Measurements from ENCODE around the gene MICU2.
"Not testable (repeated sequence)": the region's sequence is repeated elsewhere in the genome, so short reads cannot be mapped to it uniquely, and the experiment has no call there.

The MICU2 gene

GRCh38 chr13:21590665-21591456 lies 13.1 kb downstream of the MICU2 start:
- DNase-seq = not testable (repeated sequence)

DNA sequence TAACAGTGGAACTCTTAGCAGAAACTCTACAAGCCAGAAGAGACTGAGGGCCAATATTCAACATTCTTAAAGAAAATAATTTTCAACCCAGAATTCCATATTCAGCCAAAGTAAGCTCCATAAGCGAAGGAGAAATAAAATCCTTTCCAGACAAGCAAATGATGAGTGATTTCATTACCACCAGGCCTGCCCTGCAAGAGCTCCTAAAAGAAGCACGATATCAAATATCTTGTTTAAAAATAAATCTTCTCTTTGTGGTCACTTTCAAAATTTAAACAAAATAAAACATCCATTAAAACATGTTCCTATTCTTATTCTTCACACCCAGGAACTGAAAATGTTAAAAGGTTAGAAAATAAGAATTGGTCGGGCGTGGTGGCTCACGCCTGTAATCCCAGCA lies 13.7 kb downstream of the MICU2 start:
- DNase-seq = no peak

GRCh38 chr13:21589510-21589909 lies 14.5 kb downstream of the MICU2 start:
- not testable (repeated sequence) for DNase-seq

- DNase-seq = not testable (repeated sequence)
Observed at GRCh38 chr13:21588411-21588810, 15.6 kb downstream of the MICU2 start.

DNA sequence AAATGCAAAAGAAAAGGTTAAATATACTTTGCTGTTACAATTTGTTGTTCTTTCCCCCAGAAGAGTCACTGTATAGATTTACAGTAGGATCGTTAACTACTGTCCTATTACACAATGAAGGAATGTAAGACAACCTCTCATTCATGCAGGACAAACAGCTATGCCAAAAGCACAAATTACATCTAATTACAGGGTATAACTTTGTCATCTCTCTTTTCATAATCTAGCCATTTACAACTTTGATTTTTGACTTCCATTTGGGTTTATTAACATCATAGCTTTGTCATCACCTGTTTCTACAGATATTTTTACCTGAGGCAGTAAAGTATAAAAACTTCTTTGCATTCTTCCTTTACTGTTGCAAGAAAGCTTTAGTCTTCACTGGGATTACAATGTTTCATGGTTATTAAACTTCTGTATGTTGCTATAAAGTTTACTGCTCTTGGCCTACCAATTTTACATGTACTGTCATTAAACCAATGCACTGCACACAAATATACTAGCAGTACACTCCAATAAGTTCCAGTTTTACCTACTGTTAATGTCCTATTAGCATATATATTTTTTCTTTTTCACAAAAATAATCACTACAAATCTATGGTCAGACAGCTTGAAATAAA lies 18.9 kb downstream of the MICU2 start:
- no peak for DNase-seq

DNA sequence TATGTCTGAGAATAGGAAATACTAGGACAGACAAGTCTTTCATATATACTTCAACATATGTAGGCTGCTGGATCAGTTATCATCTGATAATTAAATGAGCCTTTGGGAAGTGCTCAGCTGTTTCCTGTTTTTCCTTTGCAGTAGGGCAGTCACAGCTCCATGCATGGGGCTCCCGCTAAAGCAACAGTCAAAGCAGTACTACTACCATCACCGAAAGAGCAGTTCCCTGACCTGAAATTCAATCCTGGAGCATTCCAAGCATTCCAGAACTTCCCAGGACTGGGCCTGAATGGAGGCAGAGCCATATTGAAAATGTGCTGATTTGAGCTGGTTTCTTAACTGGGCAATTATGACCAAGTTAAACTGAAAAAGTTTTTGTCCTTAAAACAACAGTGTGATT lies 20.5 kb downstream of the MICU2 start:
- DNase-seq = no peak

- DNase-seq = peak; percentile 48
Observed at GRCh38 chr13:21580736-21581135, 23.2 kb downstream of the MICU2 start.

- DNase-seq = no peak
Observed at GRCh38 chr13:21579754-21580316, 24.1 kb downstream of the MICU2 start.

- DNase-seq = no peak
Observed at GRCh38 chr13:21578748-21579147, 25.2 kb downstream of the MICU2 start.

DNA sequence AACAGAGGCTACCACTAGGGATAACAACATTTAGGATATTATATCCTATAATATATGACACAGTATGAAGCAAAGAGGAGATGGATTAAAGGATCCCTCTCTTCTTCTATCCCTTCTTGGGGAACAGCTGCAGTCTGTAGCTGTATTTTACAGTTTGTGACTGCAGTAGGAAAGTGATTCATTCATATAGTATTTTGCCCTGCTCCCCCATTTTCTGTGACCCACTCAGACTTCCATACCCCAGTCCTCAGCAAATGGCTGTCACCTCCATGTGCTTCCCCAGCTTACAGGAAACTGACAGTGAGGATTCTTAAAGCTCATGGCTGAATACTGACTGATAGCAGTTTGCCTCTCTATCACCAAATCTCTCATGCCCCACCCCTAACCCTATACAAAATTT lies 27.5 kb downstream of the MICU2 start:
- DNase-seq = no peak

DNA sequence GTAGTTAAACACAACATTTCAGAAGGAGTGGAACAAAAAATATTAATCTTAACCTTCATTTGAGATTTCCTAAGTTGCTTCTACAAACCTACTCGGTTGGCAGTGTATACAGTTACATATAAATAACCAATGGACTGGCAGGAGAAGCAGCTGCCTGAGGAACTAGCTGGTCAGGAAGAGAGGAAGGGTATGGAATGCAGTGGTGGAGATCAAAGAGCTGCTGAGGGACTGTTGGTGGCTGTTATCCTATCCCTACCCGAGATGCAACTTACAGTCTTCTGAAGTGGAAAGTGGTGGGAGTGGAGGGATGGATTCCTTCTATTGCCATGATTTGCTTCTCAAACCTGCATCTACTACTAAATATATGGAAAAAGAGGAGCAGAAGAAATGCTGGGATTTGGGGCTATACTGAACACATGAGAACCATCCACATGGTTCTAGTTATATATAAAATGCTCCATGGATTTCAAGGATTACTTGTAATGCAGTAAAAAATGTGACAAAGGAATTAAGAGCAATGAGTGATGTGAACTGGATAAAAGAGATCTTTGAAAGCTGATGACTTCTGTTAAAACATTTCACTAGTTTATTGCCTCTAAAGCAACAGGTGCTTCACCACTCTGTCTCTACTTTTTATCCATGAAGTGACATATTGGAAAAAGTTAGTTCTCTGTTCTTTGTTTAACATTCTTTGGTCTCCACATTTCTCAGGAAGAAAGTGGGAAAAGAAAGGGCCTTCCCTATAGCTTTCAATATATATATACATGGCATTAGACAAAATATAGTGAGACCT lies 29.9 kb downstream of the MICU2 start:
- DNase-seq = no peak

DNA sequence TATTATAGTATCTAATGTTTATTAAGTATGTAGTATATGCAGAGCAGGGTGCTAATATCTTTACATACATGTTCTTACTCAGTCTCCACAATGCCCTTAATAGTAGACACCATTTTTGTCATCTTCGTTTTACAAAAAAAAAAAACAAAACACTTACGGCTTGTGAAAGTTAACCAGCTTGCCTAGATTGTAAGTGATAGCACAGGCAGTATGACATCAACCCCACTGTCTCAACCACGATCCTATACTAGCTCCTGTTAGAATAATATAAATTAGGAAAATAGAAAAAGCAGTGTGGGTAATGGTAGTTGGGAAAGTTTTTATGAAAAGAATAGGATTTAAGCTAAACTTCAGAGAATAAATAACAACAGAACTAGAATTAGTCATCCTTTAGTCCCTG lies 34.3 kb downstream of the MICU2 start:
- DNase-seq = no peak

GRCh38 chr13:21568854-21569253 lies 35.1 kb downstream of the MICU2 start:
- DNase-seq = no peak

DNA sequence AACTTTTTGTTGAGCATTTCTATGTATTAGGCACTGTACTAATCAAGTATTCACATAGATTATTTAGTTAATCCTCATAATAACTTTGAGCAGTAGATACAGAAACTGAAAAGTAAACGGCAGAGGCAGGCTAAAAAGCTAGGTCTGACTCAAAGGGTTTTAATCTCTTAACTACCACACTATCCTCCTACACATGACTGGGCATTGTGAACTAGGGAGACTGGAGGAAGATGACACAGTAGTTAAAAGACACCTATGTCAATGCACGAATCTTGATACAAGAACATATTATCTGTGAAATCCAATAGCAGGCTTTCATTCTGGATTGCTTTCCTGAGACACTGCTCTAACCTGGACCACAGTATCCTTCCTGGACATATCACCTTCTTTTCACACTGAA lies 36.3 kb downstream of the MICU2 start:
- no peak for DNase-seq

DNA sequence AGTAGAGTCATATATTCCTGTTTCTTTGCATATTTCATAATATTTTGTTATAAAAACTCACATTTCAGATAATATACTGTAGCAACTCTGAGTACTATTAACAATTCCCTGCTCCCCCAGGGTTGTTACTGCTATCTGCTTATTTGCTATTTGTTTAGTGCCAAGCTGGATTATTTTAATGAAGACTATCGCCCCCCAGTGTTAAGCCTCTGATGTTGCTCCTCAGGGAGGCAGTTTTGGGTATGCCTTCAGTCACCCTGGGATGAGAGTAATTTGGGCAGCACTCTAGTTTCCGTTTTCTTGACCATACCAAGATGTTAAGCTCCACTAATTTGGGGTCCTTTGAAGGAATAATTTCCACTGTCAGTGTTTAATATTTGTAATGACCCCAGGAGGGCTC lies 46.0 kb downstream of the MICU2 start:
- DNase-seq = peak; percentile 71

DNA sequence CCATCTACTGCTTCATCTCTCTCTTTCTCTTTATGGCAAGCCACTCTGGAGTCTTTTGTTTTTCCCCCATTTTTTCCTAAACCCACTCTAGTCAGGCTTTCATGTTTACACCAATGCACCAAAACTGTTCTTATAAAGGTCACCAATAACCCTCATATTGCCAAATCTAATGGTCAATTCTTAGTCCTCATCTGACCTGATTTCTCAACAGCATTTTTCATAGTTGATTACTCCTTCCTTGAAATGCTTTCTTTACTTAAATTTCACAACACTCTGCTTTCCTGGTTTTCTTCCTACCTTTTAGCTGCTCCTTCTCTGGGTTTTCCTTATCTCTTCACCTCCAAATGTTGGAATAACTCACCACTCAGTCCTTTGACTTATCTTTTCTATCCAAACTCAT lies 47.9 kb downstream of the MICU2 start:
- DNase-seq = no peak

- not testable (repeated sequence) for DNase-seq
Observed at GRCh38 chr13:21553261-21553660, 50.7 kb downstream of the MICU2 start.

DNA sequence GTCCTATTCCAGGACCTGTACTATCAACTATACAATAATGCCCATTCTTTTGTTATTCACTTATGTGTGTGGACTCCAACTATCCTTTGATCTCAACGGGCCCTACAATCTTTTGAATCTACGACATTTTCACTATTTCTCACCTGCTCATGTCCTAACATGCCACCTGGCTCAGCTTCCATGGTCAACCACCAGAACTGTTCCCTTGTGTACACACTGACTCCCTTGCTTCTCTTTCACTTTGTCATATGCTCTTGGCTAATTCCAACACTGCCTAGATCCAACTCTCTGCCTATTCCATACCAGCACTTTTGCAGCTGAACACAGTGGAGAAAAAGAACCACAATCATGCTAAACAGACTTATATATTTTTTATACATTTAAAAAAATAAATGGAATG lies 53.1 kb downstream of the MICU2 start:
- peak; percentile 23 for DNase-seq

DNA sequence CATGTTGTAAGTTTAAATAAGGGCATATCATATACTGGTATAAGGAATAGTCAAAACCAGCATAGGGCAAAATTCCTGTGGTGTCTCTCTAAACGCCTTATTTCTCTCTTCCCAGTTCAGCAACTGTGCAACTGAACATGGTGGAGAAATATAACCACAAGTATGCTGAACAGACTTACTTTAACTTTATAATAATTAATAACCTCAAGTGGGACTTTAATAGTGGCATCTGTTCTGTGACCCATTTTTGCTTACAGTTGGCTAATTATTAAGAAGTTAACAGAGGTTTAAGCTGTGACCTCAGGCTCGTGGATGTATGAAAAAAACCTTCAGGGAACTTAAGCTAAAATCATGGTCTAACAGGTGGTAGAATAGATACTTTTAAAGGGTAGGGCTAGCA lies 54.3 kb downstream of the MICU2 start:
- DNase-seq = no peak

DNA sequence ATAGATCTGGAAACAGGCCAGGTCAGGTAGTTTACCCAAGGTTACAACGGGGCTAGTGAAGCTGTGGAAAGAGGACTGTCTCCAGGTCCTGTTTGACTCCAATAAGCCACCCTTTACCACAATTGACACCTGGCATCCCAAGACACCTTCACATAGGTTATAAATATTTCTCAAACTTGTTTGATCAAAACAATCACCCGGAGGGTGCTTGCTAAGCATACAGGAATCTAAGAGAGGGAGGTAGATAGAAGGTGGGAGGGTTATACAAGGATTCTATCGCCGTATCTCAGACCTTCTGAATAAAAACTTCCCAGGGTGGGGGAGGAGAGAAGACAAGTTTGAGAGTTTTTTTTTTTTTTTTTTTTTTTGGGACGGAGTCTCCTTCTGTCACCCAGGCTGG lies 55.4 kb downstream of the MICU2 start:
- no peak for DNase-seq

GRCh38 chr13:21546372-21546771 lies 57.6 kb downstream of the MICU2 start:
- DNase-seq = no peak

DNA sequence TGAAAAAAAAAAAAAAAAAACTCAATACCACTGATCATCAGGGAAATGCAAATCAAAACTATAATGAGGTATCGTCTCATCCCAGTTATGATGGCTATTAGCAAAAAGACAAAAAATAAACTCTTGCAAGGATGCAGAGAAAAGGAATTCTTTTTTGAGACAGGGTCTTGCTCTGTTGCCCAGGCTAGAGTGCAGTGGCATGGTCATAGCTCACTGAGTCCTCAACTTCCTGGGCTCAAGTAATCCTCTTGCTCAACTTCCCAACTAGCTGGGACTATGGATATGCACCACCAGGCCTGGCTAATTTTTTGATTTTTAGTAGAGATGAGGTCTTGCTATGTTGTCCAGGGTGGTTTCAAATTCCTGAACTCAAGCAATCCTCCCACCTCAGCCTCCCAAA lies 59.5 kb downstream of the MICU2 start:
- DNase-seq = no peak

DNA sequence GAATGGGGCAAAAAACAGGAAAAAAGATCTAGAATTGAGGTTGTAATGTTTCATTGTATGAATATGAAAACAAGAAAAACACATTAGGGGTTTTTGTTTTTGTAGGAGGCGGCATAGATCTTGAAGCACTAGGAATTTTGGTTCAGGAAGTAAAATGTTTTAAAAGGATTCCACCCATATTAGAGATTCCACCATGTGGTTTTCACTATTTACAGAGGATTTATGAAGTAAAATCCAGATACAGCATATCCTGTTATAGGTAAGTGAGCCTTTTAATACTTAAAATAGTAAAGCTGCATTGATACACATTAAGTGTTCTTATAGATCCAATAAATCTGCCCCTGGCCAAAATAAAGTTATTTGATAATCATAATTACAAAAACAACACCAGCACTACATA lies 61.4 kb downstream of the MICU2 start:
- peak; percentile 61 for DNase-seq

DNA sequence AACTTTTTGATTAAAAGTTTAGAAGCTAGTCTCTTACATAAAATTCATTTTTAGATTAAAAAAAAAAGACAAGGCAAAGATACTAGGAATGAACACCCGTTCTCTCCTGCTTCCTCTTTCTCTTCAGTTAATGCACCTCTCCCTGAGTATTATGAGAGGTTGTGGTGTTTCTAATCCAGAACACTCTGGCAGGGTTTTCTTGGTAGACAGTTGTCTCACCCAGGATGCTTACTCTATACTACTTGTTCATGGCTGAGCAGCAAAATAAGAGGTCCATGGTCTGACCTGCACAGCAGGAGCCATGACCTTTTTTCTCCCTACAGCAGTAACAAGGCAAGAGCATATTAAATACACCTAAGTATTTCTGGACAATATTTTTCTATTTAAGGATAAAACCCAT lies 62.0 kb downstream of the MICU2 start:
- DNase-seq = peak; percentile 90

Measured in DMS53 (cell line).